GM23248 (cell line): ENCODE measurements around the gene RCOR1.

ENCODE experiments used
- EZH2 ChIP-seq: fragments of 200-600 bp; sonication (generic); IDR thresholded peaks from 2 replicates; pipeline ENCODE4 v1.6.1; 2018; ENCODE audit warnings: antibody characterized with exemption, mild to moderate bottlenecking; ENCODE audit not compliant: insufficient read depth, poor library complexity, severe bottlenecking
- EZH2phosphoT487 ChIP-seq: fragments of 200-600 bp; sonication (generic); IDR thresholded peaks from 2 replicates; pipeline ENCODE4 v1.6.1; 2018; ENCODE audit warnings: antibody characterized with exemption, moderate library complexity, mild to moderate bottlenecking, low read depth; ENCODE audit not compliant: insufficient read depth

DNA sequence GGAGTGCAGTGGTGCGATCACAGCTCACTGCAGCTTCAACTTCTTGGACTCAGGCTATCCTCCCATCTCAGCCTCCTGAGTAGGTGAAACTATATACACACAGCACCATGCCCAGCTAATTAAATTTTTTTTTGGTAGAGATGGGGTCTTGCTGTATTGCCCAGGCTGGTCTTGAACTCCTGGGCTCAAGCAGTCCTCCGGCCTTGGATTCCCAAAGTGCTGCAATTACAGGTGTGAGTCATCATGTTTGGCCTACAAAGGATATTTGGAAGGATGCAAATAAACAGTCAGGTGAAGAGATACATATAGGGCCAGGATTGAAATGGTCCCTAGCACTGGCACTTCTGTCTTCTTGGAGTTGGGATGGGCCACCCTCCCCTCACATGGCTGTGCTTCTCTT is 23.9 kb downstream of the RCOR1 start:
- TF ChIP-seq EZH2, result no peak
- no peak for TF ChIP-seq EZH2phosphoT487
